Osteoblast (primary cell): ENCODE data around the gene POLR3GL. TPM values are rescaled to one million over a fixed set of nuclear protein-coding genes. Genes with fewer than 3 reads are reported as not detected.
A peak's percentile ranks its signal among the peaks of the same experiment; 100 is the strongest.

ENCODE experiments used
- DNase-seq: peaks from one replicate; pipeline ENCODE4 v3.0.0; 2011; ENCODE audit warnings: low spot score, mixed read lengths; ENCODE audit not compliant: insufficient read length; ENCODE audit errors: missing footprints
- H2AFZ ChIP-seq: 2 replicates; pipeline ENCODE4 v1.6.0; 2011; ENCODE audit warnings: mild to moderate bottlenecking, low read length
- H3K27ac ChIP-seq: 2 replicates; pipeline ENCODE4 v1.5.1; 2011; ENCODE audit warnings: mild to moderate bottlenecking, low read depth, low read length, moderate library complexity
- H3K27me3 ChIP-seq: 2 replicates; pipeline ENCODE4 v1.6.0; 2012; ENCODE audit warnings: mild to moderate bottlenecking, control low read depth, inconsistent platforms, low read length, moderate library complexity; ENCODE audit not compliant: insufficient read depth
- H3K36me3 ChIP-seq: 2 replicates; pipeline ENCODE4 v1.5.1; 2011; ENCODE audit warnings: mild to moderate bottlenecking, low read length, control low read depth, moderate library complexity; ENCODE audit not compliant: insufficient read depth
- H3K4me1 ChIP-seq: 2 replicates; pipeline ENCODE4 v1.5.1; 2011; ENCODE audit warnings: mild to moderate bottlenecking, low read length, control low read depth, moderate library complexity; ENCODE audit not compliant: insufficient read depth
- H3K4me2 ChIP-seq: 2 replicates; pipeline ENCODE4 v1.6.0; 2011; ENCODE audit warnings: mild to moderate bottlenecking, low read length; ENCODE audit not compliant: insufficient read depth
- H3K4me3 ChIP-seq: fragments of 200-600 bp; sonication (generic); 3 replicates; pipeline ENCODE4 v1.5.1; 2012; ENCODE audit warnings: mild to moderate bottlenecking, low read length, inconsistent platforms; ENCODE audit not compliant: insufficient read depth
- H3K79me2 ChIP-seq: 2 replicates; pipeline ENCODE4 v1.6.0; 2012; ENCODE audit warnings: mild to moderate bottlenecking, low read length, control low read depth, inconsistent platforms; ENCODE audit not compliant: insufficient read depth
- H3K9me3 ChIP-seq: 2 replicates; pipeline ENCODE4 v1.5.1; 2011; ENCODE audit warnings: low read depth, low read length, control low read depth
- H4K20me1 ChIP-seq: 2 replicates; pipeline ENCODE4 v1.6.0; 2012; ENCODE audit warnings: mild to moderate bottlenecking, low read length, control low read depth; ENCODE audit not compliant: insufficient read depth
- CTCF ChIP-seq: IDR thresholded peaks from 2 replicates; pipeline ENCODE4 v1.5.1; 2011; ENCODE audit warnings: mild to moderate bottlenecking, low read depth, low read length, moderate library complexity; ENCODE audit errors: extremely low read depth
- total RNA-seq: library from RNA; depleted of rRNA; stranded (reverse); fragments of >200 nt; gene quantifications from 2 replicates; pipeline ENCODE4 v1.2.3, GENCODE V29; 2012

The POLR3GL gene
- total RNA-seq, 1 donor = 9.4 TPM

- no peak overlapping the region for H3K27ac ChIP-seq
- H3K36me3 ChIP-seq = no peaks in the 10 kb centered on the region
- no peak overlapping the region for H2AFZ ChIP-seq
- peaks cover 11% of the 10 kb centered on the region for H3K4me1 ChIP-seq
- no peak overlapping the region for H3K4me3 ChIP-seq
- H3K4me2 ChIP-seq = peak overlapping the region; percentile 4
- H4K20me1 ChIP-seq = no peaks in the 10 kb centered on the region
- no peaks in the 10 kb centered on the region for H3K9me3 ChIP-seq
- H3K27me3 ChIP-seq = no peaks in the 10 kb centered on the region
- DNase-seq = no peak
- TF ChIP-seq CTCF = no peak
- H3K79me2 ChIP-seq = no peaks in the 10 kb centered on the region
These were observed 49.1 kb downstream of the POLR3GL start for GRCh38 chr1:146013559-146013922.

GRCh38 chr1:146016891-146017290 lies 52.4 kb downstream of the POLR3GL start:
- no peak overlapping the region for H3K4me3 ChIP-seq
- H4K20me1 ChIP-seq = no peaks in the 10 kb centered on the region
- H3K4me1 ChIP-seq = peaks cover 11% of the 10 kb centered on the region
- no peaks in the 10 kb centered on the region for H3K79me2 ChIP-seq
- no peak for TF ChIP-seq CTCF
- no peak overlapping the region for H3K27ac ChIP-seq
- peak overlapping the region; percentile 27 for H2AFZ ChIP-seq
- no peaks in the 10 kb centered on the region for H3K36me3 ChIP-seq
- H3K9me3 ChIP-seq = no peaks in the 10 kb centered on the region
- no peak overlapping the region for H3K4me2 ChIP-seq
- DNase-seq = peak; percentile 50
- H3K27me3 ChIP-seq = peaks cover 21% of the 10 kb centered on the region

- Histone ChIP-seq H3K9me3 (no peaks in the 10 kb centered on the region), H3K27me3 (peaks cover 21% of the 10 kb centered on the region), H3K4me2 (peak overlapping the region; percentile 20), H2AFZ (no peak overlapping the region), H3K79me2 (no peaks in the 10 kb centered on the region), H3K36me3 (no peaks in the 10 kb centered on the region), H4K20me1 (no peaks in the 10 kb centered on the region), H3K4me3 (no peak overlapping the region), H3K27ac (no peak overlapping the region), H3K4me1 (peaks cover 6% of the 10 kb centered on the region)
- DNase-seq = no peak
- no peak for TF ChIP-seq CTCF
These were observed 55.0 kb downstream of the POLR3GL start for GRCh38 chr1:146019231-146020057.

GRCh38 chr1:146020058-146021049 lies 55.9 kb downstream of the POLR3GL start:
- Histone ChIP-seq H3K4me1 (peaks cover 6% of the 10 kb centered on the region), H2AFZ (no peak overlapping the region), H3K9me3 (no peaks in the 10 kb centered on the region), H4K20me1 (no peaks in the 10 kb centered on the region), H3K36me3 (no peaks in the 10 kb centered on the region), H3K27me3 (peaks cover 21% of the 10 kb centered on the region), H3K27ac (no peak overlapping the region), H3K4me3 (no peak overlapping the region), H3K4me2 (no peak overlapping the region), H3K79me2 (no peaks in the 10 kb centered on the region)
- DNase-seq = peak; percentile 68
- TF ChIP-seq CTCF = no peak
